Lung (tissue), 12 donors: Measurements from ENCODE around the gene CLIP2. TPM values are rescaled to one million over a fixed set of nuclear protein-coding genes. Genes with fewer than 3 reads are reported as not detected.

Source experiments
- ATAC-seq: fragments of 200-7000 bp; cut with Tn5 transposase; one replicate; pipeline ENCODE4 v1.9.1; 2020; ENCODE audit warnings: moderate number of reproducible peaks; ENCODE audit not compliant: insufficient read depth, low FRiP score
- DNase-seq, 3 donors: peaks; one replicate each; pipeline ENCODE4 v3.0.0-alpha.2; 2013 to 2017
- H3K27ac ChIP-seq, 2 donors: one replicate each; pipeline ENCODE4 v1.5.1; 2013; ENCODE audit warnings: mild to moderate bottlenecking in 2 of 2, moderate library complexity in 2 of 2, control low read depth in 1 of 2, inconsistent platforms in 1 of 2, low read depth in 1 of 2, low read length in 1 of 2
- H3K27me3 ChIP-seq, 3 donors: one replicate each; pipeline ENCODE4 v1.5.1; 2013; ENCODE audit warnings: low read length in 2 of 3; ENCODE audit not compliant: control insufficient read depth in 3 of 3, insufficient read depth in 3 of 3
- H3K36me3 ChIP-seq, 4 donors: one replicate each; pipeline ENCODE4 v1.5.1; 2013; ENCODE audit warnings: low read length in 4 of 4, mild to moderate bottlenecking in 1 of 4, moderate library complexity in 1 of 4; ENCODE audit not compliant: control insufficient read depth in 4 of 4, insufficient read depth in 4 of 4
- H3K4me1 ChIP-seq, 5 donors: one replicate each; pipeline ENCODE4 v1.5.1; 2013; ENCODE audit warnings: low read length in 5 of 5, mild to moderate bottlenecking in 2 of 5, moderate library complexity in 1 of 5; ENCODE audit not compliant: control insufficient read depth in 5 of 5, insufficient read depth in 5 of 5
- H3K4me3 ChIP-seq: one replicate; pipeline ENCODE4 v1.5.1; 2013; ENCODE audit warnings: mild to moderate bottlenecking, control low read depth, moderate library complexity
- H3K9ac ChIP-seq, 2 donors: one replicate each; pipeline ENCODE4 v1.5.1; 2013; ENCODE audit warnings: low read length in 2 of 2, control low read depth in 1 of 2; ENCODE audit not compliant: insufficient read depth in 1 of 2
- H3K9me3 ChIP-seq, 4 donors: one replicate each; pipeline ENCODE4 v1.5.1; 2013; ENCODE audit warnings: low read length in 3 of 4, mild to moderate bottlenecking in 1 of 4, moderate library complexity in 1 of 4; ENCODE audit not compliant: control insufficient read depth in 4 of 4, insufficient read depth in 3 of 4
- WGBS, 2 donors: extraction: QIAGEN DNeasy Blood & Tissue Kit; methylation state at CpG; one replicate each; pipeline ENCODE4 v1.1.7; 2013; 5-methylcytosine and 5-hydroxymethylcytosine counted together
- polyA plus RNA-seq, 2 donors: library from polyadenylated mRNA; stranded (reverse); fragments of 200-250 nt; gene quantifications; one replicate each; pipeline ENCODE4 v1.2.1, GENCODE V29; 2013
- total RNA-seq, 2 donors: library from RNA; depleted of rRNA in 1 of 2; stranded (reverse); fragments of >200 nt in 1 of 2; gene quantifications; one replicate each; pipeline ENCODE4 v1.2.1, GENCODE V29; 2014 to 2021
- TF ChIP-seq, protein P1 (sequence below): IDR thresholded peaks from 2 replicates; pipeline ENCODE4 v1.5.1; 2012; ENCODE audit warnings: mild to moderate bottlenecking; ENCODE audit errors: control extremely low read depth, extremely low read depth
- donor health status: control.
- donor health status: control.
- donor health status: Bipolar disorder and iron deficiency.
- donor health status: healthy.
- donor health status: DM: yes; HTN: yes; CAD: no.

CLIP2 gene
- total and polyA plus RNA-seq, 4 donors: 7.9 to 27.0 (median 14.9) TPM

DNA sequence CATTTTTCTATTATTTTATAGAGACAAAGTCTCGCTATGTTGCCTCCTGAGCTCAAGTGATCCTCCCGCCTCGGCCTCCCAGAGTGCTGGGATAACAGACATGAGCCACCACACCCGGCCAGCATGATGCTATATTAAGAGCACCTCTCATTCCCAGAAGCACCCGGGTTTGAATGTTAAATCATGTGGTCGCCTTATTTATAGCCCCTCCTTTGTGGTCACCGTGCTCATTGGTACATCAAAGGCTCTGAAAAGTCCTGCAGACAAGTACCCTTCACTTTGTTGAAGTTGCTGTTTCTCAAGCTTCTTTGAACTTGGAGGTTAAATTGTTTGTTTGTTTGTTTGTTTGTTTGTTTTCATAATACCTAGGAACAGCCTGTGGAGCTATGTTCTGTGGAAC lies 40.0 kb downstream of the CLIP2 start:
- Histone ChIP-seq H3K36me3 (no peaks in the 10 kb centered on the region), H3K9ac (no peak overlapping the region), H3K9me3 (peaks cover 0 to 1% (median 0%) of the 10 kb centered on the region in 4 donors), H3K4me1 (no peaks in the 10 kb centered on the region), H3K4me3 (no peak overlapping the region), H3K27ac (no peak overlapping the region), H3K27me3 (no peaks in the 10 kb centered on the region)
- 77 to 91% methylated on average over 7 of the region's 7 CpGs for WGBS, 2 donors
- TF ChIP-seq, protein P1, sequence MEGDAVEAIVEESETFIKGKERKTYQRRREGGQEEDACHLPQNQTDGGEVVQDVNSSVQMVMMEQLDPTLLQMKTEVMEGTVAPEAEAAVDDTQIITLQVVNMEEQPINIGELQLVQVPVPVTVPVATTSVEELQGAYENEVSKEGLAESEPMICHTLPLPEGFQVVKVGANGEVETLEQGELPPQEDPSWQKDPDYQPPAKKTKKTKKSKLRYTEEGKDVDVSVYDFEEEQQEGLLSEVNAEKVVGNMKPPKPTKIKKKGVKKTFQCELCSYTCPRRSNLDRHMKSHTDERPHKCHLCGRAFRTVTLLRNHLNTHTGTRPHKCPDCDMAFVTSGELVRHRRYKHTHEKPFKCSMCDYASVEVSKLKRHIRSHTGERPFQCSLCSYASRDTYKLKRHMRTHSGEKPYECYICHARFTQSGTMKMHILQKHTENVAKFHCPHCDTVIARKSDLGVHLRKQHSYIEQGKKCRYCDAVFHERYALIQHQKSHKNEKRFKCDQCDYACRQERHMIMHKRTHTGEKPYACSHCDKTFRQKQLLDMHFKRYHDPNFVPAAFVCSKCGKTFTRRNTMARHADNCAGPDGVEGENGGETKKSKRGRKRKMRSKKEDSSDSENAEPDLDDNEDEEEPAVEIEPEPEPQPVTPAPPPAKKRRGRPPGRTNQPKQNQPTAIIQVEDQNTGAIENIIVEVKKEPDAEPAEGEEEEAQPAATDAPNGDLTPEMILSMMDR: no peak
- no peak for ATAC-seq
- no peak for DNase-seq

DNA sequence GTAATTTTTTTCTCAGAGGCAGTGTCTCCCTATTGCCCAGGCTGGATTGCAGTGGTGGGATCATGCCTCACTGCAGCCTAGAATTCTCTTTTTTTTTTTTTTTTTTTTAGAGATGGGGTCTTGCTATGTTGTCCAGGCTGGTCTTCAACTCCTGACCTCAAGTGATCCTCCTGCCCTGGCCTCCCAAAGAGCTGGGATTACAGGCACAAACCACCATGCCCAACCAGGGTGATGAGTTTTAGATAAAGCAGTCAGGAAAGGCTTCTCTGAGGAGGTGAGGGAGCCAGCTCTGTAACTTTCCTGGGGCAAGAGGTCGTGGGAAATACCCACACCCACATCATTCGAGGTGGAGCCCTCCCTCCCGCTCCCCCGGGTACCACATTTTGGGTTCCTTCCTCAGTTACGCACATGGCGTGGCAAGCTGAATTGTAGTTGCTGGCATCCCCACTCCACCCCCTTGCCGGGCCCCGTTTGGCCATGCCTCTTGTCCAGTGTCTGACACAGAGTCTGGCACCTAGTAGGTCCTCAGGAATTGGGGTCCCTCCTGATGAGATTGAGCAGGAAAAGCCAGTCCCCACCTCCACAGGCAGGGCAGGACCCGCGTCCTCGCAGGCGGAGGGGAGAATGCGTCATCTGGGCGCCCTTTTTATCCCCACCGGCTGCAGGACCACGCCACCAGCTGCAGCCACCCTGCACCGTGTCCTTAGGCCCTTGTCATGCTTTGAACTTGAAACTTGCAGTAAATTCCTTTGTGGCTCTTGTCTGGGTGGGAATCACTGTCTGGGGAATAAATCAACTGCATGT lies 43.4 kb downstream of the CLIP2 start:
- TF ChIP-seq, protein P1: no peak
- Histone ChIP-seq H3K4me1 (no peaks in the 10 kb centered on the region), H3K27ac (no peak overlapping the region), H3K27me3 (no peaks in the 10 kb centered on the region), H3K4me3 (no peak overlapping the region), H3K9me3 (peaks cover 0 to 1% (median 0%) of the 10 kb centered on the region in 4 donors), H3K36me3 (no peaks in the 10 kb centered on the region), H3K9ac (no peak overlapping the region)
- 88% methylated on average over 17 of the region's 17 CpGs for WGBS, 2 donors
- DNase-seq (no peak), ATAC-seq (no peak)

DNA sequence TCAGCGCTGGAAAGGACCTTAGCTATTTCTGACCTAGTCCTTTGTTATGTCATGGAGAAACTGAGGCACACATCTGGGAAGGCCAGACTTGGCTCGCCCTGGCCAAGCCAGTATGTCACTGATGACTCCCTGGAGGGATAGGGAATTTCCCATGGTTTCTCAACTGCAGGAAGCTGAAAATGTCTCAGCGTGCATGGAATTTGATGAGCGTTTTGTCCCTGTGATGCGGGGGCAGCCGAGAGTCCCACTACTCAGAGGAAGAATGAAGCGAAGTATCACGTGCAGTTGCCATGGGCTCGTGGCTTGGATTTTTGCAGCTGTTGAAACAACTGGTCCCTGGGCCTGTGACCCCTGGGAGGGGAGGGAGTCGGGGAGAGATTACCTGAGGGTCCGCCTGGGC lies 44.8 kb downstream of the CLIP2 start:
- no peak overlapping the region for H3K27ac ChIP-seq
- H3K9me3 ChIP-seq: peaks cover 0 to 1% (median 0%) of the 10 kb centered on the region in 4 donors
- H3K4me3 ChIP-seq: no peak overlapping the region
- H3K27me3 ChIP-seq: no peaks in the 10 kb centered on the region
- 84 to 85% methylated on average over 11 of the region's 11 CpGs for WGBS, 2 donors
- ATAC-seq (no peak), DNase-seq (no peak)
- peaks cover 0 to 6% (median 0%) of the 10 kb centered on the region in 4 donors for H3K36me3 ChIP-seq
- TF ChIP-seq, protein P1: no peak
- H3K9ac ChIP-seq: no peak overlapping the region
- H3K4me1 ChIP-seq: peaks cover 0 to 2% (median 0%) of the 10 kb centered on the region in 5 donors
